Measurements from ENCODE around the gene CCDC7.

DNA sequence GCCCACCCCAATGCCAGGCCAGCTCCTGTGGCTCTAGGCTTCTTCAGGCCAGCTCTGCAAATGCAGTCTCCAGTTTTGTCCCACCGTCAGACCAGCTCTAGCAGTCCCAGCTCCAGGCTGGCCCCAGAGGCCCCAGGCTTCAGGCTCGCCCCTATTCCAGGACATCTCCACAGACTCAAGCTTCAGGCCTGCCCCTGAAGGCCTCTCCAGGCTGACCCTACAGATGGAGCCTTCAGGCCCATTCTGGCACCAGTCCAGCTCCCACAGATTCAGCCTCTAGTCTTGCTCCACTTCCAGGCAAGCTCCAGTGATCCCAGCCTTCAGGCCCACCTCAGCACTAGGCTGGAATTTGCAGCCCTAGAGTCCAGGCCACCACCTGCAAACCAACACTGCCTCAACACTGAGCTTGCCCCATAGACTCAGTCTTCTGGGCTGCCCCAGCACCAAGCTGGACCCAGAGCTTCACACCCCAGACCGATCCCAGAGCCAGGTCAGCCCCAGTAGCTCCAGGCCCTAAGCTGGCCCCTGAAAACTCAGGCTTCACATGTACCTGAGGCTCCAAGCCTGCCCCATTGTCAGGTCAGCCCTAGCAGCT lies 341.8 kb downstream of the CCDC7 start:
- no peak for TF ChIP-seq POLR2A (IDR thresholded peaks at IDR 0.05; ENCODE audit: low read depth, low read length)
- TF ChIP-seq TAF1 (IDR thresholded peaks at IDR 0.05; ENCODE audit: low read depth, low read length): no peak
- no peak for TF ChIP-seq POLR2AphosphoS5 (IDR thresholded peaks at IDR 0.05; ENCODE audit: low read depth, low read length)
- no peak for TF ChIP-seq SPI1 (IDR thresholded peaks at IDR 0.05; ENCODE audit: low read depth, low read length)
- TF ChIP-seq POU2F2 (IDR thresholded peaks at IDR 0.05; ENCODE audit: low read depth, low read length): no peak
- no peak for TF ChIP-seq PAX5 (IDR thresholded peaks at IDR 0.05; ENCODE audit: insufficient read depth, low read length, severe bottlenecking)

Measured in GM12891 (cell line).